Ascending aorta (tissue), 2 donors: ENCODE results near the gene AATK. TPM values are rescaled to one million over a fixed set of nuclear protein-coding genes. Genes with fewer than 3 reads are reported as not detected.

Source experiments
- DNase-seq, 2 donors: peaks; one replicate each; pipeline ENCODE4 v3.0.0-alpha.2; 2019; ENCODE audit warnings: low spot score in 2 of 2
- H3K27ac ChIP-seq, 2 donors: fragments of 200-600 bp; sonication (generic); one replicate each; pipeline ENCODE4 v1.5.1; 2016 to 2017; ENCODE audit warnings: mild to moderate bottlenecking in 1 of 2
- H3K27me3 ChIP-seq: fragments of 200-600 bp; sonication (generic); one replicate; pipeline ENCODE4 v1.5.1; 2017
- H3K36me3 ChIP-seq, 2 donors: fragments of 200-600 bp; sonication (generic); one replicate each; pipeline ENCODE4 v1.5.1; 2016
- H3K4me1 ChIP-seq, 2 donors: fragments of 200-600 bp; sonication (generic); one replicate each; pipeline ENCODE4 v1.5.1; 2016 to 2017; ENCODE audit warnings: mild to moderate bottlenecking in 1 of 2
- H3K4me3 ChIP-seq, 2 donors: fragments of 200-600 bp; sonication (generic); one replicate each; pipeline ENCODE4 v1.5.1; 2016 to 2017; ENCODE audit warnings: mild to moderate bottlenecking in 1 of 2
- H3K9me3 ChIP-seq, 2 donors: fragments of 200-600 bp; sonication (generic); one replicate each; pipeline ENCODE4 v1.5.1; 2016
- intact Hi-C: fragments of 100-400 bp; cut with DNase I; formaldehyde crosslinking; loops from one replicate; pipeline ENCODE4 v1.15.1; 2023
- total RNA-seq: library from RNA; depleted of rRNA; stranded (reverse); fragments of >200 nt; gene quantifications from one replicate; pipeline ENCODE4 v1.1.0, GENCODE V29; 2016
- TF ChIP-seq, protein P1 (sequence below), 3 experiments: fragments of 200-600 bp in 2 of 3; fragments of 450-650 bp in 1 of 3; sonication (generic) in 2 of 3; IDR thresholded peaks; one replicate each; pipeline ENCODE4 v1.5.1; 2016 to 2019; ENCODE audit warnings: antibody characterized with exemption in 3 of 3, mild to moderate bottlenecking in 1 of 3, moderate library complexity in 1 of 3

Gene AATK
- total RNA-seq, 1 donor from 2014 or later = 20.6 TPM

DNA sequence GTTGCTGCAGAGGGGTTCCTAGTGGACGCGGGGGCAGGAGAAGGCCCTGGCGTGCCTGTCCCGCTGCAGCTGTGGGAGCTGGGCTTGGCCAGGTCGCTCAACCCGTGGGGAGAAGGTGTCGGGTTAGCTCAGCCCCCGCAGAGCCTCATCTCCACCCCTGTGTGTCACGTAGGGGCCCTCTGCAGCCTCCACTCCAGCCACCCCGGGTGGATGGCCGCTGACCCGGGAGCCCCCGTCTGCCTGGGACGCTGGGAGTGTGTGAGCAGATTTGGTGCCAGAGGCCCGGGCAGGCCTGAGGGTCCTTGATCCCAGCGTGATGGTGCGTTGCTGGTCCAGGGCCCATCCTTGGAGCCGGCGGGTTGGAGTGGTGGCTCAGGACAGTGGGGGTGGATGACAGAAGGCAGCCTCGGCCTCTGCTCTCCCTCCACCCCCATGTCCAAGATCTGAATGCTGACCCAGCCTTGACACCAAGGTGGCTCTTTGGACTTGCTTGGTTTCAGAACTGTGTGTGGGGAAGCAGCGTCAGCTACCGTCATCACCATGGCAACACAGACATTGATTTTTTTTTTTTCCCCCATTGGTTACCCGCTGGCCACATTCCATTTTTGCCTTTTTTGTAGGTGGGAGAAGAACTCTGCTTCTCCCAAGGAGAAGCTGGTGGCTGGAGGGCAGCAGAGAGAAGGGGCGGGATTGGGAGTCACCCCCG lies 95.3 kb downstream of the AATK start:
- H3K9me3 ChIP-seq = no peaks in the 10 kb centered on the region
- no peak overlapping the region for H3K27ac ChIP-seq
- DNase-seq = no peak
- no peaks in the 10 kb centered on the region for H3K4me1 ChIP-seq
- H3K36me3 ChIP-seq = no peaks in the 10 kb centered on the region
- TF ChIP-seq, protein P1, sequence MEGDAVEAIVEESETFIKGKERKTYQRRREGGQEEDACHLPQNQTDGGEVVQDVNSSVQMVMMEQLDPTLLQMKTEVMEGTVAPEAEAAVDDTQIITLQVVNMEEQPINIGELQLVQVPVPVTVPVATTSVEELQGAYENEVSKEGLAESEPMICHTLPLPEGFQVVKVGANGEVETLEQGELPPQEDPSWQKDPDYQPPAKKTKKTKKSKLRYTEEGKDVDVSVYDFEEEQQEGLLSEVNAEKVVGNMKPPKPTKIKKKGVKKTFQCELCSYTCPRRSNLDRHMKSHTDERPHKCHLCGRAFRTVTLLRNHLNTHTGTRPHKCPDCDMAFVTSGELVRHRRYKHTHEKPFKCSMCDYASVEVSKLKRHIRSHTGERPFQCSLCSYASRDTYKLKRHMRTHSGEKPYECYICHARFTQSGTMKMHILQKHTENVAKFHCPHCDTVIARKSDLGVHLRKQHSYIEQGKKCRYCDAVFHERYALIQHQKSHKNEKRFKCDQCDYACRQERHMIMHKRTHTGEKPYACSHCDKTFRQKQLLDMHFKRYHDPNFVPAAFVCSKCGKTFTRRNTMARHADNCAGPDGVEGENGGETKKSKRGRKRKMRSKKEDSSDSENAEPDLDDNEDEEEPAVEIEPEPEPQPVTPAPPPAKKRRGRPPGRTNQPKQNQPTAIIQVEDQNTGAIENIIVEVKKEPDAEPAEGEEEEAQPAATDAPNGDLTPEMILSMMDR (IDR thresholded peaks at IDR 0.05) = no peak
- H3K27me3 ChIP-seq = no peaks in the 10 kb centered on the region
- no peak overlapping the region for H3K4me3 ChIP-seq
- intact Hi-C loops = no loop called here

DNA sequence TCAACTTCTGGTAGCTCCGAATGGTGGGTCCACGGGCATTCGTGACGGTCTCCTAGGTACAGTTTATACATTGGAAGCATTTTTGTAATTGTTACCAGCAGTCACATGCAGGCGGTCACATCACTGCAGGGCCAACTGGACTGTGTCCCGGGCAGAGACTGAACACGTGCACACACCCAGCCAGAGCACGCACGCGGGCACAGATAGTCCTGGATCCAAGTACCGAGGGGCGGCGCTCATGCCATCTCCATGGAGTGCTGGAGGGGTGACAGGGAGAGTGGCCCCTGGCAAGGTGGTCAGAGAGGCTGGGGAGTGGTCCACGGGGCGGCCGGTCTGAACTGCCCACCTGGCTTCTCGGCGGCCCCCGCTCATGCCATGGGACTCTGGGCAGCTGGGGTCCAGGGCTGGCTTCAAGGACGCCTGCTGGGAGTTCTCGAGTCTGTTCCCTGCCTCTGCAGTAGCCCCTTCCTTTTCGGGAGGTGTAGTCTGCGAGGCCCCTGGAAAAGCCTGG lies 96.8 kb downstream of the AATK start:
- no peak overlapping the region for H3K27ac ChIP-seq
- DNase-seq = no peak
- no peak overlapping the region for H3K4me3 ChIP-seq
- H3K4me1 ChIP-seq = peaks cover 4 to 7% of the 10 kb centered on the region in 2 donors
- no peaks in the 10 kb centered on the region for H3K36me3 ChIP-seq
- no peaks in the 10 kb centered on the region for H3K27me3 ChIP-seq
- H3K9me3 ChIP-seq = no peaks in the 10 kb centered on the region
- TF ChIP-seq, protein P1 (IDR thresholded peaks at IDR 0.05) = no peak
- intact Hi-C loops = no loop called here

DNA sequence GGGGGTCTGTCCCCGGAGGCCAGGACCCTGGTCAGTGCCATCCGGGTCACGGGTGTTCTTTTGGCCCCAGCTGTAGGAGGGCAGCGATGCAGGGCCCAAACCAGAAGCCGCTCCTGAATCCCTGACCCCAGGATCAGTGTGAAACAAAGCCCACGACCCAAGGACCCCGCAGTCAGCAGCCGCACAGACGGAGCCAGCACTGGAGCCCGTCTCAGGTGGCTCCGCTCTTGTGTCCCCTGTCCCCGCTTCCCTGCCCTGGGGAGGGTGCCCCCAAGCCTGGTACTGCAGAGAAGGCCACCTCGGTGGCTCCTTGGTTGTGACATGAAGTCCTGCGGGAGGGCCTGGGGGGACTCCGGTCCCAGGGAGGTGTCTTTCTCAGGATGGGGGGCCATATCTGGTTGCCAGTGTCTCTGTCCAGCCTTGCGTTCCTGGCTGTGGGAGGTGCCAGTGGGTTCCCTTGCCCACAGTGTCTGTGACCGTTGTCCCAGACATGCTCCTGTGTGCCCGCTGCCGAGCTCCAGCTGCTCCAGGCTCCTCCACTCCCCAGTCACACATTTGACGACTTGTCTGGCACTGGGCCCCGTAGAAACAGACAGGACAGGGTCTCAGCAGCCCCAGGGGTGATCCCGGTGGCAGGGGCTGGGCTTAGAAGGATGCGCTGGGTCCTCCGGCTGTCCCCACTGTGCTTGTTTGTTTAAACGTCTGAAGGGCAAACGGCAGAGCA lies 97.4 kb downstream of the AATK start:
- intact Hi-C loops = no loop called here
- no peaks in the 10 kb centered on the region for H3K36me3 ChIP-seq
- H3K4me3 ChIP-seq = no peak overlapping the region
- H3K9me3 ChIP-seq = no peaks in the 10 kb centered on the region
- no peaks in the 10 kb centered on the region for H3K27me3 ChIP-seq
- H3K27ac ChIP-seq = no peak overlapping the region
- DNase-seq = no peak
- peaks cover 6 to 7% of the 10 kb centered on the region in 2 donors for H3K4me1 ChIP-seq
- TF ChIP-seq, protein P1 (IDR thresholded peaks at IDR 0.05) = no peak

DNA sequence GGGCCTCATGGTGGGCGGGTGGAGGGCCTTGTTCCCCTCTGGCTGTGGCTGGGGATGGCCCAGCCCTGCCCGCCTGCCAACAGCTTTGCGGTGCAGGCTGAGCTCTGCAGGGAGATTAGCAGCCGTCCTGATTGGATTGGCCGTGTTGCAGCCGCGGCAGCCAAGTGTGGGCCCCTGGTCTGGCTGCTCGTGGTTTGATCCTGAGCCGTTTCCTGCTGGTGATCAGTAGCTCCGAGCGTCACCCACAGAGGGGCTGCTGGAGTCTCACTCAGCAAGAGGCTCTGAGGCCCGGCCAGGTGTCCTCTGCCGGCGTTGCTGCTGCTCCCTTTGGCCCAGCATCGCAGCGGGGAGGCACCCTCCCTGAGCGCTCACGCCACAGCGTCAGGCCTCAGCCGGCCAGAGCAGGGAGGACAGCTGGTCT lies 98.6 kb downstream of the AATK start:
- DNase-seq = no peak
- no peak overlapping the region for H3K27ac ChIP-seq
- intact Hi-C loops = no loop called here
- H3K27me3 ChIP-seq = no peaks in the 10 kb centered on the region
- peaks cover 6 to 7% of the 10 kb centered on the region in 2 donors for H3K4me1 ChIP-seq
- H3K36me3 ChIP-seq = no peaks in the 10 kb centered on the region
- no peaks in the 10 kb centered on the region for H3K9me3 ChIP-seq
- no peak overlapping the region for H3K4me3 ChIP-seq
- TF ChIP-seq, protein P1 (IDR thresholded peaks at IDR 0.05) = no peak

Other genes starting within 250 kb of the AATK start
- gene CHMP6, start 174.4 kb downstream of the AATK start, total RNA-seq = 32.1 TPM
- 14.4 TPM for gene BAIAP2, start 131.1 kb downstream of the AATK start, total RNA-seq
- gene PVALEF, start 714 bp downstream of the AATK start, total RNA-seq = not detected
- 6.7 TPM for gene CEP131, start 56.7 kb upstream of the AATK start, total RNA-seq
- gene TEPSIN, start 72.8 kb upstream of the AATK start, total RNA-seq = 117 TPM
- gene NDUFAF8, start 73.1 kb upstream of the AATK start, total RNA-seq = 6.5 TPM
- 261 TPM for gene SLC38A10, start 129.1 kb upstream of the AATK start, total RNA-seq
- 29.1 TPM for gene BAHCC1, start 229.2 kb upstream of the AATK start, total RNA-seq